Ammon's horn (tissue), 1 donor: ENCODE results near the gene GPR21.
A peak's percentile ranks its signal among the peaks of the same experiment; 100 is the strongest.

Source experiments
- DNase-seq: peaks from one replicate; pipeline ENCODE4 v3.0.0-alpha.2; 2016; ENCODE audit warnings: low spot score

The GPR21 gene

DNA sequence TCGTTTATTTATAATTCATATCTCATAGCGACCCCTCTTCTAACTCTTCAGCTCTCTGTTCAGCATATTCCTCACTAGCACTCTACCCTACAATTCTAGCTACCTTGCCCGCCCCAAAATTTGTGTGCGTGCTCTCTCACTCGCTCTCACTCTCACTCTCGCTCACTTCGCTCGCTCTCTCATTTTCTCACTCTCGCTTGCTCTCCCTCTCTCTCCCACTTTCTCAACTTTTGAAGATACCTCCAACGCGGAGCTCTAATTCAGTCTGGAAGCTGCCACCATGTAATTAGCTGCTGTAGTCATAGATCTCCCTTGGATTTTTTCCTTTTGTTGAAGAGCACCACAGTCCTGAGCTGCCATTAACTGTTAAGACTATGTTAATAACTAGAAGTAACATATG is 30.4 kb downstream of the GPR21 start:
- DNase-seq, result no peak

DNA sequence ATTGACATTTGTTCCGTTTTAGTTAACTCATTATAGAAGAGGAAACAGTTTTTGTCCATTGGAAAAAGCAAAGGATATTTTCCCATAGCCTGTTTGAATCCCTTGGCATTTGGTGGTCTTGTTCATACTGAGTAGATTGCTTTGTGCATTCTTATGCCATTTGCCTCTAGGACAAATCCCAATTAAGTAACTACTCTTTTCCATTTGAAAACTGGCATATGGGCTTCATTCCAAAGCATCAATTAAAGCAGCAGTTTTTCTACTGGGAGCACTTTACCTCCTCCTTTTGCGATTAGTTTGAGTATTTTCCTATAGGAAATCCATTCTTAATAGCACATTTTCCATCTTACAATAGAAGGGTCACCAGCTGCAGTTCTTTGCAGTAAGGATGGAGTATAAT is 31.2 kb downstream of the GPR21 start:
- DNase-seq, result no peak

DNA sequence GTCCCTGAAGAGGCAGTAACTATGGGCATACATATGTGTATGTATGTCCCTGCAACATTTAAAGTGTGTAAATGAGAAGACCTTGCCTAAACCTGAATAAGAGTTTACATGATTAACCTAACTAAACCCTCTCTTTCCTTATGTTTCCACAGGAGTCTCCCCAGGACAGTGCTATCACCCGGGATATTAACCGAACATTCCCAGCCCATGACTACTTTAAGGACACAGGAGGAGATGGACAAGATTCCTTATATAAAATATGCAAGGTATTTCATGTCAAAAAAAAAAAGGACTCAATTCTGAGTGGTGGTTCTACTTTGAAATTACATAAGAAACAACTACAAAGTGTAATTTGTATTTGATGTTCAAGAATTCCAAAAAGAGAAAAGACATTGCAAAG is 31.7 kb downstream of the GPR21 start:
- no peak for DNase-seq

DNA sequence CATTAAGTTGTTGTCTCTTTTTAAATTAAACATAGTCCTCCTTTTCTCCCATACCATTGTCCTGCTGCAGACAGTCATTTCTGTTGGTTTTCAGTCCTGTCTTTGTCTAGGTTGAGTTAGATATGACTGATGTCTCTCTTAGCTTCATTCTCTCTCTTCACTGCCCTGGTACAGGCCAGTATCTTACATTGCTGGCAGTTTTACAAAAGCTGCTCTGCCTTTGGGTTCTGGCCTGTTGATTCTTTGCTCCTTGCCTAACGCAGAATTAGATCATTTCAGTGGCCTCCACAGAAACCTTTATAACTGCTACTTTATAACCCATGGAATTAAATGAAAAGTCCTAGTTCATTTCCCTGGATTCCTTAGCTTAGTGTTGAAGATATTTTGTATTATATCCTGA is 33.7 kb downstream of the GPR21 start:
- DNase-seq, result no peak

DNA sequence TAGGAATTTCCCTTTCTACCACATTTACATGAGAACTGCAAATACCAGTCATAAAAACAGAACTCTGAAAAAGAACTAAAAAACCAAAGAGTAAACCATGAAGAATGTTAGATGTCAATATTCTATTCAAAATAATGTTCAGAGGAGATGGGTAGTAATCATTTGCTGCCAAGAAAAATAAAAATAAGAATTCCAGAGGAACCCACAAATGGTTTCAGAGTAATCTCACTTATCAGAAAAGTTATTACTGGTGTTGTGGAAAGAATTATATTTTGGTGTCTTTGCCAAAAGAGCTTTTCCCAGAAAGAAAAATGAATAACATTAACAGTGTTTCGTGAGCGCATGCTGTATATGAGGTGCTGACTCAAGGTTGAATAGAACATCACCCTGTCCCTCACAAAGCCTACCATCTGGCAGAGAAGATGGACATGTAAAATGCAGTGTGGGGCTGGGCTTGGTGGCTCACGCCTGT is 35.6 kb downstream of the GPR21 start:
- no peak for DNase-seq

DNA sequence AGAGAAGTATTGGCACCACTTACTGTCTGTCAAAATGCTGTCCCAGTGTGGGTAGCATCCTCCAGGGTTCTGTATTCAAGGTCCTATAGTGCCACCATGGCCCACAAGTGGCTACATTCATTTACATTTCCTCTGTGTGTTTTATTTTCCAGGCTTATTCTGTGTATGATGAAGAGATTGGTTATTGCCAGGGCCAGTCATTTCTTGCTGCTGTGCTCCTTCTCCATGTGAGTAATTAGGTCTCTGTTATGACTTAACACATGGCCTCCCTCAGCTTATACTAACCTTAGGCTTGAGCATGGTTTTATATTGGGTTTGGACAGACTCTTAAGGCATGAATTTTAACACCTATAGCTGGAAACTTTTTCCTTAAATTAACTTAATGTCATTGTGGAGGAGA is 36.7 kb downstream of the GPR21 start:
- no peak for DNase-seq

DNA sequence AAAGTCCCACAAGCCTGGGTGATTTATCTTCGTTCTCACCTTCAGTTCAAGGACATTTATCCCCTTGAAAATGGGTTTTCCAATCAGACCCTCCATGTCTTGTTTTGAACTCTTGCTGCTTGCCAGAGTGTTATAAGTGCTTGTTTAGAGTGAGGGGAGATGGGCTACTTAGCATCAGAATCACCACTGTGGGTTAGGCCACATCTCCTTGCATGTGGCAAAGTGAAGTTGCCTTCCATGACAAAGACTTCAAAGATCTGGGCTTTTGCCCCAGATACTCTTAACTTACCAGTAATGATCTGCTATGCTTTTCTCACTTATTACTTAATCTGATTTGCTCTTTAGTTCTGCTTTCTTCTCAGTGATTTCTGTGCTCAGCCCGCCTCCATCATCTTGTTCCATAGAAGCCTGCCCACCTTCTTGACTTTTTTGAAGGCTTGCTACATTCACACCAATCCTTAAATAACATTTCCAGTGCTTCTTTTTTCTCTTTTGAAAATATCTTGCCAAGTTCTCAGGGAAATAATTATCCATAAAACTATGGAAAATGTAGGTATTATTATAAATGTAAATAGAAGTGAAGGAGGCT is 39.0 kb downstream of the GPR21 start:
- DNase-seq, result no peak

DNA sequence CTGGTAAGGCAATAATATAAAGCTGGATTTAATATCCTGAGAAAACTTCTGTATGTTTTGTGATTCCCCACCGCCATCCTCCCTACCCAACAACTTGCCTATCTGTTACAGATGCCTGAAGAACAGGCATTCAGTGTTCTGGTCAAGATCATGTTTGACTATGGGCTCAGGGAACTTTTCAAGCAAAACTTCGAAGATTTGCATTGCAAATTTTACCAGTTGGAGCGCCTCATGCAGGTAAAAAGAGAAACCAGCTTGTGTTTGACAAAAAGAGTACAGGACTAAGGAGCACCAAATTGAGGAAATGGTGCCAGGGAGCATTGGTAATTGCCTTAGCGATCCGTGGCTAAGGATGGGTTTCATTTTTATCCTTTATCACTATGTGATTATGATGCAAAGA is 40.0 kb downstream of the GPR21 start:
- no peak for DNase-seq

DNA sequence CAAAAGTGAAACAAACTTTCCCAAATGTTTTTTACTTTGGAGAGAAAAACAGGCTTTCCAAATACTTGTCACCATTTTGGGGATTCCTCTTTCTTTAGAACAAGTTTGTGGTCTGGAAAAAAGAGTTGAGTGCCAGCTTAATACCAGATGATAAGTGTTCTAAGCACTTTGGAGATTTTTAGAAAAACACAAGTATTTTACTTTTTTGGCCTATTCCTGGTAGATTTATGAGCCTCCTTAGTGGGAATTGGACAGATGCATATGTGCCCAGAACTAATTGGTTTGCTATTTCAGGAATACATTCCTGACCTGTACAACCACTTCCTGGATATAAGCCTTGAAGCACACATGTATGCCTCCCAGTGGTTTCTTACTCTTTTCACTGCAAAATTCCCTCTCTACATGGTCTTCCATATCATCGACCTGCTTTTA is 40.5 kb downstream of the GPR21 start:
- DNase-seq, result no peak

DNA sequence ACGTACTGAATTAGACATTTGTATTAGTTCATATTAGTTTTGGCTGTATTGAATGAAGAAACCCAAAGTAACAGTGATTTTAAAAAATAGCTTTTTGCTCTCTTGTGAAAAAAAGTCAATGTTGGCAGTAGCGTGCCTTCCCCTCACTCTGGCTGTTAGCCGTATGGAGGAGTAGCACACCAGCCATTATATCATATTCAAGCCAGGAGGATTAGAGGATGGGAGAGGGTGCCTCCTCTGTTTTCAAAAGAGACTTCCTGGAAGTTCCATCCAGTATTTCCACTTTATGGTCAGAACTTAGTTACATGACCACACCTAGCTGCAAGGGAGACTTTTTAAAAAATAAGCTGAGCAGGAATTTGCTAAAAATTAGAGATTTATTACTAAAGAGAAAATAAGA is 41.2 kb downstream of the GPR21 start:
- no peak for DNase-seq

DNA sequence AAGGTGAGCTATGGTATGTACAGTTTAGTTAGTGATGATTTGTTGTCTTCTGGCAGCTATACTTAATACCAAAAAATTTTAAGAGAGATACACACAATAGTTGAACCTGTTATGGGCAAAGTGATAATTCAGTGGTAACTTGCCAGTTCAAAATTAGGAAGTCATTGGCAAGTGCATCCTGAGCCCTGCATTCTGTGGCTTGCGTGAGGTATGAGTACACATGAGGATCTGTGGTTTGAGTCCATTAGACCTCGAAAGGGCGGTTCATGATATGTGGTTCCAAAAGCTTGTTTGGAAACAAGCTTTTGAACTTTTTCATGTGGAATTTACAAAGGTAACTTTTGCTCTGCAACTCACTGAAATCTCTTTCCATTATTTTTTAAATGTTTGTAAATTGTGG is 47.0 kb downstream of the GPR21 start:
- no peak for DNase-seq

DNA sequence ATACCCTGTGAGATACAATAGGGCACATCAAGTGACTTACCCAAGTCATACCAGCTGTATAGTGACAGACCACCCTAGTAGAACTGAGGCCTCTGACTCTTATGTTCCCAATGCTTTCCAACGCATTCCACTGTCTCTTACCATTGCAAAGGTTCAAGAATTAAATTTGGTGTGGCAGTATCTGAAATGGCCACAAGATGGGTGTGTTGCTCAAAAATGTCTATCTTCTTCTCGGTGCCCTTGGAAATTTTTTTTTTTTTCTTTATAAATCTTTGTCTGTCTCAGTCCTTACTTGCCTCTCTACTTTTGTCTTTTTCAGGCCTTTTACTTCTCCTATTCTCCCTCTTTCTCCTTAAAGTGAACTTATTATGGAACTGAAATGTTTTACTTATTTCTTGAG is 48.4 kb downstream of the GPR21 start:
- peak; percentile 38 for DNase-seq

DNA sequence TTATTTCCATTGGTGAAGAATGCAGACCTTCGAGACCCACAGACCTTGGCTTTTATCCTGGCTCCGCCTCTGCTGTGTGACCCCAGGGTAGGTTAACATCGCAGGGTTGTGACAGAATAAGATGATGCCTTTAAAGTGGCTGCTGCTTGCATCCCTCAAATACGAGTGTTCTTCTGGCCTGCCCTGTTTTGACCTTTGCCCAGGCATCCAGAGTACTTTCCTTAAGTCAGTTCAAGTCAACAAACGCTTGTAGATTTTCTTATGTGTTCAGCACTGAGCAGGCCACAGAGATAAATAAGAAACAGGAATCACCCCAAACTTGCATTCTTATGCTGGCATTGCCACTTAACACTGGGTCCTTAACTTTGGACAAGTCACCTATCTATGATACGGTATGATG is 50.2 kb downstream of the GPR21 start:
- no peak for DNase-seq

DNA sequence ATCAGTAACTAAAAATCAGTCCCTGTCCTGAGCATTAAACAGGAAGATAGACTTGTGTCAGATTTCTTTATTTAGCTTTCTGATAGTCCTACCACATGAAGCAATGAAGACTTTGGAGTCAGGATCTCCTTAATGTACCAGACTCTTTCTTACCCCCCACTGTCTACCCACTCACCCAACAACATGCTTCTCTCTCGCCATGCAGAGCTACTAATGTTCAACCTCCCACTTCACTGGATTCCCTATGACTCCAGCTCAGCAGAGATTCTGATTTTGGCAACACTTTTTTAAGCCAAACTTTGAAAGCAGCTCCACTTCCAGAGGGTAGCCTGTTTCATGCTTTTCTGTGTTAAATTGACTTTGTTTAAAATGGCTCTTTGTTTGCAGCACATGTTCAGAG is 50.8 kb downstream of the GPR21 start:
- no peak for DNase-seq
